ENCODE results near the gene TREML1.
"Not testable (repeated sequence)": the region's sequence is repeated elsewhere in the genome, so short reads cannot be mapped to it uniquely, and the experiment has no call there.

TREML1 gene

DNA sequence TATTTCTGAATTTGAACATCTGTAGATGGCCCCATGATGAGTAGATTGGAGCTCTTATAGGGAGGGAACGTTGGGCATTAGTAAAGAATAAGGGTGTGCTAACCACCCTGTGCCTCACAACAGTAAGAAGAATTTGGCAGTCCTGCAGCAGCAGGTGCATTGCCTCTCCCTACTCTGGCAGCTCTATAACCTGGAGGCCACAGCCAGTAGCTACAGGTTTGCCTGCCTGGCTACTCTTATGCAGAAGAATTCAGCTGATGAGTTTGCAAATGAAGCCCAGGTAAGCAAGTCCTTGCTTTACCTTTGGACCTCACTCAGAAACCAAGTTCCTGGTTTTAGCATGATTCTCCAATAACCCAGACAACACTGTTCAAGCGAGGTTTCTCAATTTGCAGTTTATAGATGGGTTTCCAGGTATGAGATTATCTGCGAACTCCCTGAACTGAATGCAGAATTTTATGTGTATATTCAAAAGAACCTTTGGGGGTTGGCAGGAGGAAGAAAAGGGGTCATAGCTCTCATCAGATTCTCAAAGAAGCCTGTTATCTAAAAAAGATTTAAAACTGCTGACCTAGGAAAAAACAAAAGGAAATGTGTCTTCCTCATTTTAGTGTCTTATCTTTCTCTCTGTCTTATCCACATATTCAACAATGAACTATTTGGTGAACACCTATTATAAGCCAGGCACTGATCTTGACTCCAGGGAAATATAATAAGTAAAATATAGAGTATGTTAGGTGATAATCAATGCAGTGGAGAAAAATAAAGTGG lies 18.9 kb downstream of the TREML1 start:
- DNase-seq, result no peak

DNA sequence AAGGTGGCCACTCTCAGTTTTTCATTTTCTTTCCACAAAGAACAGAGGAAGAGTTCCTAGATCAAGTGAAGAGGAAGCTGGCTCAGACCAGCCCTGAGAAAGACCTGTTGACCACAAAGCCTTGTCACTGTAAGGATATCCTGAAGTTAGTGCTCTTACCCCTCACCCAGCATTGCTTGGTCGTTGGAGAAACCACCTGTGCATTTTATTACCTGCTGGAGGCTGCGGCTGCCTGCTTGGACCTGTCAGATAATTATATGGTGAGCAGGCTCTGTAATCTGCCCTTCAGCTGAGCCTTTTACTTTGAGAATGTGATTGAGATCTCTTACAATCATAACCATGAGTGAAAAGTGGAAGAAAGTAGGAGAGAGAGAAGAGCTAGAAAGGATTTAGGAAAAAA lies 21.9 kb downstream of the TREML1 start:
- no peak for DNase-seq

DNA sequence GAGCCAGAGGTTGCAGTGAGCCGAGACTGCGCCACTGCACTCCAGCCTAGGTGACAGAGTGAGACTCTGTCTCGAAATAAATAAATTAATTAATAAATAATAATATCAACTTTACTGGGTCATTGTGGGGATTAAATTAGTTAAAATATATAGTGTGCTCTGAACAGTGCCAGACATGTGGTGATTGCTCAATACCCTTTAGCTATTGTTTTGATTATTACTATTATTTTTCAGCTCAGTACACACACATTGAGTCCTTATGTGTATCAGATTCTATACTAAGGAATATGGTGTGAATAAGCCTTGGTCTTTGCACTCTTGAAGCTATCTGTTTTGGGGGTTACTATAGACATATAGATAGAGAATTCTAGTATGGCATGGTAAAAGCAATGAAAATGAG lies 28.9 kb downstream of the TREML1 start:
- DNase-seq, result no peak

DNA sequence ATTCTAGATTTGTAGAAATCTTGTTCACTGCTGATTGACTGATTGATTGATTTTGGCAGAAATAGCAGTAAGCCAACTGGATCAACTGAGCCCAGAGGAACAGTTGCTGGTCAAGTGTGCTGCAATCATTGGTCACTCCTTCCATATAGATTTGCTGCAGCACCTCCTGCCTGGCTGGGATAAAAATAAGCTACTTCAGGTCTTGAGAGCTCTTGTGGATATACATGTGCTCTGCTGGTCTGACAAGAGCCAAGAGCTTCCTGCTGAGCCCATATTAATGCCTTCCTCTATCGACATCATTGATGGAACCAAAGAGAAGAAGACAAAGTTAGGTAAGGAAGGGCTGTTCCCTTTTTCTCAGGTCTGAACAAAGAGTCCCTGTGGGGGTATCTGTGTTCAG lies 31.2 kb downstream of the TREML1 start:
- no peak for DNase-seq

DNA sequence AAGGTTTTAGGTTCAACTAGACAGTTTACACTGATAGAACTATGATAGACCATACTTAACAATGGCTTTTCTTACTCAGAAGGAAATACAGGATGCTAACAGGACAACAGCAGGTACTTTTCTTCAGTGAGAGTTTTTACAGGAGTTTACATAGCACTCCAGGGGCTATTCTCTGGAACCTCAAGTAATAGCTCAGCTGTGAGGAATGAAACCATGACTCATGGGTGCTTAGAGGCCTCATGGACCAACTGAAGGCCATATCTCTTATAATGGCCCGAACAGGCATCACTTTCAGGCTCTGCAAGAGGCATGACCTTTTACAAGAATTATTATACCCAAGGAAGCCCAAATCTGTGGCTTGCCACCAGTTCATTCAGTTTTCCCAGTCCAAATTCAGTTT lies 31.8 kb downstream of the TREML1 start:
- DNase-seq, result no peak

DNA sequence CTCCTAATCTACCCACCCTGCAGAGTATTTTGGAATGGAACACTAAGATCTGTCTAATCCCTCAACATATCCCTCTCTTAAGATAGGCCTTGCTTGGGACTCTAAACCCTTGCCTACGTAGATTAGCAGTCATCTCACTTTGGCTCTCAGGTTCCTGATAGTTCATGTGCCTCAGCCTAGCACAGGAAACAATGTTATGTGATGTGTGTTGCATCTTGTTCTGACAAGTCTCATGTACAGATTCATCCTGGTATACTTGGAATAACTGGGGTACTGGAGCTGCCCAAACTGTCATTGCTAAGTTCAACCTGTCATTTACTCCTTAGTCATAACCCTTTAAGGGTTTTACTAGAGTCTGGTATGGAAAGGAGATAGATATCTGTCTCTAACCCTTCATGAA lies 34.1 kb downstream of the TREML1 start:
- DNase-seq, result no peak

DNA sequence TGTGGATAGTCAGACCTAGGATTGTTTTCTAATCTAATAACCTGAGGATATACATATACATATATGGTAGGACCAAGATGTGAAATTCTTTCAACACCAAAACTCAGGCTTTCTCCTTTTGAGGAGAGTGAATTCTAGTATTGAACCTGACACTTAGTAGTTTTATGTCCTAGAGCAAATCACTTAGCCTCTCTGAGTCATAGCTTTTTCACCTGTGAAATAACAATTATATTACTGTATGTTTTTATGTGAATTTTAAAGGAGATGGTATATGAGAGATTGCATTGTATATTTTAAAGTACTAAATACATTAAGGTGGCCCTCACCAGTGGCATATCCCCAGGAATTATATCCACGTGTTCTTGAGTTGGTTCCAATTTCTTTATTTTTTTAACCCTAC lies 34.6 kb downstream of the TREML1 start:
- DNase-seq, result no peak

DNA sequence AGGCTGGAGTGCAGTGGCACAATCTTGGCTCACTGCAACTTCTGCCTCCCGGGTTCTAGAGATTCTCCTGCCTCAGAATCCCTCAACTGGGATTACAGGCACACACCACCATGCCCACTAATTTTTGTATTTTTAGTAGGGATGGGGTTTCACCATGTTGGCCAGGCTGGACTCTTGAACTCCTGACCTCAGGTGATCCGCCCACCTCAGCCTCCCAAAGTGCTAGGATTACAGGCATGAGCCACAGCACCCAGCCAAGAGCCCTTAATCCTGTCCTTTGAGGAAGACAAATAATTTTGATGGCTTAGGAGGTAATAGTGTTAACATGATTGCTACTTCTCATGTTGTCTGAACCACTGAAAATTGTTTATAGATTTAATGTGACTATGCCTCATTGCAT lies 39.1 kb downstream of the TREML1 start:
- DNase-seq, result not testable (repeated sequence)

DNA sequence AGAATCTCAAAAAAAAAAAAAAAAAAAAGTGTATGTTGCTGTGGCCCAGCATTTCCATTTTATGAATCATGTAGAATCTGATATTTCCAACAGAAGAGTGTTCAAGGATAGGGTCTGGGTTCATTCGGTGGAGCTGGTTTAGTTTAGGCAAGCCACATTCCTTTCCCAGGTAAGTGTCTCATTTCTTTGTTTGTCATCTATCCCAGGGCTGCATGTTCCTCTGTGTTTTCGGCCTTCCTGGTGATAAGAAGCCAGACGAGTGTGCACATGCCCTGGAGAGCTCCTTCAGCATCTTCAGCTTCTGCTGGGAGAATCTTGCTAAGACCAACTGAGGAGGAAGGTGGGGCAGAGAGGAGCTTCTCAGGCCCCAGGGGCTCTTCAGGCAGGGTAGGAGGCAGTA lies 43.1 kb downstream of the TREML1 start:
- no peak for DNase-seq

DNA sequence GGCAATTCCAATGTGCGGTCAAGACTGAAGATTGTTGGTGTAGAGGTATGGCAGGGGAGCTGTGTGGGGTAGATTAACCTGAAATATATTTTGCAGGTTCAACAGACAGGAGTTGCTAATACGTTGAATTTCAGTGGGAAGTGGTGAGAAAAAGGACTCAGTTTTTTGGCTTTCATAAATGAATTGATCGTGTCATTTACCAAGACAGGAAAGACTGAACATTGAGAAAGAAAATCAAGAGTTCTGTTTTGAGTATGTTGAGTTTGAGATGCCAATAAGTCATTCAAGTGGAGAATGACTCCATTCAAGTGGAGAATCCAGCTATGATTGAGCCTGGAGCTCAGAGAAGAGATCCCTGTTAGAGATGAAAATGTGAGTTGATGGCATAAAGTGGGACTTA lies 50.3 kb downstream of the TREML1 start:
- DNase-seq, result no peak

DNA sequence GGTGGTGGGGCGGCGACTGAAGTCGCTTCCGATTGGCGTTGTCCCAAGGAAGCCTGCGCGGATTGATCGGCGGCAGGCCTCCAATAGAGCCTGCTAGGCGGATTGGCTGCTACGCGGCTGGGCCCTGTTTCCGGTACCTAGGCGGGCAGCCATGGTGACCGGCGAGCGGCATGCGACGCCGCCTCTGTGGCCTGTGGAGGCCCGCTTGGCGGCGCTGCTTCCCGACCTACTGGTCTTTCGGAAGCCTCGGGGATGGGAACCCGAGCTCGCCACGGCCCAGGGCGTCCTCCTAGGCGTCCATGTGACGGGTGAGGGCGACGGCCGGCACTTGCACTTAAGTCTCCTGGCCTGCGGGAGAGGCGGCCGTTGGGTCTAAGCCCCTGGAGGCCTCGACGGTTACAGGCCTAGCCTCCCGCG lies 53.3 kb downstream of the TREML1 start:
- DNase-seq, result no peak
